HEK293 (cell line): ENCODE results near the gene PHTF1.

Experiments
- CTCF ChIA-PET: fragments of 350-600 bp; formaldehyde crosslinking; extraction: SDS; loops from one replicate; lab custom pipeline; 2021; ENCODE audit warnings: antibody characterized with exemption; lab: Yijun Ruan, JAX
- POLR2A ChIA-PET: fragments of 300-600 bp; formaldehyde crosslinking; extraction: SDS; loops from one replicate; lab custom pipeline; 2020; ENCODE audit warnings: antibody characterized with exemption, inconsistent platforms; lab: Yijun Ruan, JAX
- H3K27ac ChIP-seq: fragments of 200-500 bp; sonication (Bioruptor generic); 2 replicates; pipeline ENCODE4 v1.5.1; 2014; ENCODE audit warnings: low read depth, low read length, control low read depth, inconsistent platforms; ENCODE audit errors: extremely low read depth
- H3K36me3 ChIP-seq, 2 experiments: fragments of 200-500 bp in 1 of 2; sonication (Bioruptor generic) in 1 of 2; 1 replicate in 1 of 2; 2 replicates in 1 of 2; pipeline ENCODE4 v1.5.1; 2014 to 2017; ENCODE audit warnings: inconsistent platforms in 2 of 2, low read length in 2 of 2; ENCODE audit not compliant: control insufficient read depth in 2 of 2, insufficient read depth in 1 of 2
- H3K4me1 ChIP-seq: fragments of 200-500 bp; sonication (Bioruptor generic); 2 replicates; pipeline ENCODE4 v1.5.1; 2014; ENCODE audit warnings: mild to moderate bottlenecking, low read length, inconsistent platforms; ENCODE audit not compliant: control insufficient read depth, insufficient read depth
- H3K4me3 ChIP-seq: 2 replicates; pipeline ENCODE4 v1.5.1; 2011; ENCODE audit warnings: low read depth, mild to moderate bottlenecking, control low read depth, low read length, moderate library complexity
- H3K9me3 ChIP-seq: fragments of 200-500 bp; sonication (Bioruptor generic); 2 replicates; pipeline ENCODE4 v1.5.1; 2014; ENCODE audit warnings: low read depth, low read length, inconsistent platforms; ENCODE audit not compliant: control insufficient read depth, insufficient read depth
- BCL11B ChIP-seq: fragments of 450-650 bp; formaldehyde crosslinking; IDR thresholded peaks from 2 replicates; pipeline ENCODE4 v1.5.1; 2016; ENCODE audit warnings: low read depth, missing biosample characterization, missing genetic modification characterization
- GFI1B ChIP-seq: fragments of 450-650 bp; formaldehyde crosslinking; IDR thresholded peaks from 2 replicates; pipeline ENCODE4 v1.5.1; 2016; ENCODE audit warnings: missing biosample characterization, missing genetic modification characterization
- GLI4 ChIP-seq: fragments of 450-650 bp; formaldehyde crosslinking; IDR thresholded peaks from 2 replicates; pipeline ENCODE4 v1.5.1; 2016; ENCODE audit warnings: missing biosample characterization, missing genetic modification characterization
- PBX3 ChIP-seq: sonication (generic); formaldehyde crosslinking; IDR thresholded peaks from 2 replicates; pipeline ENCODE4 v1.8.1; 2022; ENCODE audit warnings: mild to moderate bottlenecking, moderate library complexity, missing genetic modification reagents
- SP7 ChIP-seq: fragments of 450-650 bp; formaldehyde crosslinking; IDR thresholded peaks from 2 replicates; pipeline ENCODE4 v1.5.1; 2016; ENCODE audit warnings: missing biosample characterization, missing genetic modification characterization
- ZBTB11 ChIP-seq: fragments of 450-650 bp; formaldehyde crosslinking; conservative IDR thresholded peaks from 2 replicates; pipeline ENCODE4 v1.5.1; 2016; ENCODE audit warnings: low read depth, missing biosample characterization, missing genetic modification characterization
- ZBTB44 ChIP-seq: fragments of 450-650 bp; IDR thresholded peaks from 2 replicates; pipeline ENCODE4 v1.5.1; 2018; ENCODE audit warnings: missing biosample characterization, mild to moderate bottlenecking, missing genetic modification characterization
- ZFP41 ChIP-seq: fragments of 450-650 bp; formaldehyde crosslinking; IDR thresholded peaks from 2 replicates; pipeline ENCODE4 v1.5.1; 2016; ENCODE audit warnings: missing biosample characterization, missing genetic modification characterization, borderline replicate concordance
- ZNF121 ChIP-seq: fragments of 450-650 bp; formaldehyde crosslinking; IDR thresholded peaks from 2 replicates; pipeline ENCODE4 v1.5.1; 2016; ENCODE audit warnings: missing biosample characterization, missing genetic modification characterization
- ZNF324 ChIP-seq: fragments of 450-650 bp; formaldehyde crosslinking; IDR thresholded peaks from 2 replicates; pipeline ENCODE4 v1.5.1; 2016; ENCODE audit warnings: missing biosample characterization, missing genetic modification characterization
- ZNF416 ChIP-seq: fragments of 450-650 bp; formaldehyde crosslinking; IDR thresholded peaks from 2 replicates; pipeline ENCODE4 v1.5.1; 2016; ENCODE audit warnings: missing biosample characterization, missing genetic modification characterization
- ZNF473 ChIP-seq: fragments of 450-650 bp; formaldehyde crosslinking; IDR thresholded peaks from 2 replicates; pipeline ENCODE4 v1.5.1; 2017; ENCODE audit warnings: missing biosample characterization, missing genetic modification characterization
- ZNF548 ChIP-seq: fragments of 450-650 bp; formaldehyde crosslinking; IDR thresholded peaks from 2 replicates; pipeline ENCODE4 v1.5.1; 2016; ENCODE audit warnings: missing biosample characterization, missing genetic modification characterization
- ZNF571 ChIP-seq: fragments of 450-650 bp; formaldehyde crosslinking; IDR thresholded peaks from 2 replicates; pipeline ENCODE4 v1.5.0; 2017; ENCODE audit warnings: missing biosample characterization, missing genetic modification characterization
- ZNF626 ChIP-seq: fragments of 450-650 bp; sonication (Bioruptor Pico); formaldehyde crosslinking; IDR thresholded peaks from 2 replicates; pipeline ENCODE4 v1.5.1; 2018; ENCODE audit warnings: missing biosample characterization, missing genetic modification characterization, inconsistent platforms
- ZNF677 ChIP-seq: fragments of 450-650 bp; IDR thresholded peaks from 2 replicates; pipeline ENCODE4 v1.5.0; 2018; ENCODE audit warnings: missing biosample characterization, mild to moderate bottlenecking, missing genetic modification characterization, moderate library complexity
- ZNF777 ChIP-seq: fragments of 450-650 bp; formaldehyde crosslinking; IDR thresholded peaks from 2 replicates; pipeline ENCODE4 v1.5.1; 2017; ENCODE audit warnings: missing biosample characterization, missing genetic modification characterization, borderline replicate concordance
- ZSCAN4 ChIP-seq: fragments of 450-650 bp; formaldehyde crosslinking; IDR thresholded peaks from 2 replicates; pipeline ENCODE4 v1.5.1; 2017; ENCODE audit warnings: missing biosample characterization, missing genetic modification characterization
- ZSCAN5A ChIP-seq: fragments of 450-650 bp; formaldehyde crosslinking; IDR thresholded peaks from 2 replicates; pipeline ENCODE4 v1.5.1; 2016; ENCODE audit warnings: missing biosample characterization, missing genetic modification characterization

Gene PHTF1

GRCh38 chr1:113648478-113648877, 110.8 kb downstream of the PHTF1 start:
- no peak for TF ChIP-seq ZNF677
- TF ChIP-seq ZNF626, result no peak
- no peak for TF ChIP-seq ZBTB11 (tag by site-specific recombination)
- TF ChIP-seq ZNF121, result no peak
- TF ChIP-seq ZBTB44 (tag by site-specific recombination), result no peak
- TF ChIP-seq GLI4 (tag by site-specific recombination), result no peak
- TF ChIP-seq ZFP41 (tag by site-specific recombination), result no peak
- no peak for TF ChIP-seq BCL11B (tag by site-specific recombination)
- TF ChIP-seq, all 188 proteins: peak for 0
- H3K4me1 ChIP-seq, result no peaks in the 10 kb centered on the region
- POLR2A ChIA-PET, result no interaction called here
- peaks cover 0 to 14% of the 10 kb centered on the region in 2 experiments; a peak in 2 of 3 replicates for H3K36me3 ChIP-seq
- H3K27ac ChIP-seq, result no peak overlapping the region
- H3K4me3 ChIP-seq, result no peak overlapping the region
- no peaks in the 10 kb centered on the region for H3K9me3 ChIP-seq
- CTCF ChIA-PET, result no interaction called here

GRCh38 chr1:113647164-113647563, 112.1 kb downstream of the PHTF1 start:
- Histone ChIP-seq H3K4me3 (no peak overlapping the region), H3K4me1 (no peaks in the 10 kb centered on the region), H3K27ac (no peak overlapping the region), H3K36me3 (peaks cover 0 to 22% of the 10 kb centered on the region in 2 experiments; a peak in 2 of 3 replicates), H3K9me3 (no peaks in the 10 kb centered on the region)
- no peak for TF ChIP-seq ZSCAN4
- TF ChIP-seq ZNF416 (tag by site-specific recombination), result no peak
- no peak for TF ChIP-seq ZNF473 (tag by site-specific recombination)
- TF ChIP-seq ZSCAN5A (tag by site-specific recombination), result no peak
- TF ChIP-seq ZNF777 (tag by site-specific recombination), result no peak
- no peak for TF ChIP-seq GFI1B
- no peak for TF ChIP-seq PBX3
- no peak for TF ChIP-seq ZNF324
- no peak for TF ChIP-seq ZNF571 (tag by site-specific recombination)
- TF ChIP-seq ZNF548 (tag by site-specific recombination), result no peak
- TF ChIP-seq SP7 (tag by site-specific recombination), result no peak
- ChIA-PET CTCF (no interaction called here), POLR2A (no interaction called here)
